Mammary epithelial cell (primary cell): ENCODE data around the gene CRYBG2.

Experiments
- EZH2 ChIP-seq: IDR thresholded peaks from 2 replicates; pipeline ENCODE4 v1.6.1; 2012; ENCODE audit warnings: low read length, inconsistent platforms, borderline replicate concordance
- TF ChIP-seq, protein P1 (sequence below), 2 donors: IDR thresholded peaks in 1 of 2; conservative IDR thresholded peaks in 1 of 2; 2 replicates each; pipeline ENCODE4 v1.5.1; 2011 to 2012; ENCODE audit warnings: inconsistent platforms in 2 of 2, low read length in 2 of 2, mild to moderate bottlenecking in 2 of 2, control low read depth in 1 of 2, low read depth in 1 of 2; ENCODE audit not compliant: insufficient read depth in 1 of 2; ENCODE audit errors: extremely low read depth in 1 of 2

DNA sequence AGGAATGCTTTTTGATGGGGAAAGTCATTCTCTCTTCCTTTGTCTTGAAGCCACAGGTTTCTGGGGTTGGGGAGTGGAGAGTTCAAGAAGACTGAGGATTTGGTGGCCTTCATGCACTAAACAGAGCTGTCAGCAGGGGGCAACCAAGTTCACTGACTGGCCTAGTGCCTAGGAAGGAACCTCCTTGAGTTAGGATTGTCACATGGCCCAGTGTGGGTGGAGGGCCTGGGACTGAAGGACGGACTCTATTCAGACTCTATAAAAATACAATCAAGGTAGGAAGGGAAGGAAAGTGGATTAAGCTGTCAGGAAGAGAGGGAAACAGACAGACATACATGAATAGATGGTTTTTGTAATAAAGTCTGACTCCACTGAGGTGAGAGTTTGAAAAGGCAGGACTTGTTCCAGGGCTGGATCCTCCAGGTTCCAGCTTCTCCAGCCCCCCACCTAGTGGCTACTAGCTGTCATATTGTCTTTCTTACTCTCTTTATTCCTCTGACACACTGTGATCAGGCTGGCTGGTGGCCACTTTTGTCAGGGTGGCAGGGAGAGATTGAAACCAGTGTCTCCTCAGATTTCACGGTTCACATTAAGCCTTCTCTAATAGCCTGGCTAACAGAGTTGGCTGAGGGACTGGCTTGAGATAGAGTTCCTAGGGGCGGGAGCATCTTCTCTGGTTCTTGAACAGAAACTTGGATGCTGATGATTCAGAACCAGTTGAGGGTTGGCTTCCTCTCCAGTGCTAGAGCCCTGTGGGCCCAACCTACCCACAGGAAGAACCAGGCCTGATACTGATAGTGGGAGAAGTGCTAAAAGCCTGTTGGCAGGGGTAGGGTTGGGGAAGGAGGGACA lies 78.1 kb downstream of the CRYBG2 start:
- TF ChIP-seq, protein P1, sequence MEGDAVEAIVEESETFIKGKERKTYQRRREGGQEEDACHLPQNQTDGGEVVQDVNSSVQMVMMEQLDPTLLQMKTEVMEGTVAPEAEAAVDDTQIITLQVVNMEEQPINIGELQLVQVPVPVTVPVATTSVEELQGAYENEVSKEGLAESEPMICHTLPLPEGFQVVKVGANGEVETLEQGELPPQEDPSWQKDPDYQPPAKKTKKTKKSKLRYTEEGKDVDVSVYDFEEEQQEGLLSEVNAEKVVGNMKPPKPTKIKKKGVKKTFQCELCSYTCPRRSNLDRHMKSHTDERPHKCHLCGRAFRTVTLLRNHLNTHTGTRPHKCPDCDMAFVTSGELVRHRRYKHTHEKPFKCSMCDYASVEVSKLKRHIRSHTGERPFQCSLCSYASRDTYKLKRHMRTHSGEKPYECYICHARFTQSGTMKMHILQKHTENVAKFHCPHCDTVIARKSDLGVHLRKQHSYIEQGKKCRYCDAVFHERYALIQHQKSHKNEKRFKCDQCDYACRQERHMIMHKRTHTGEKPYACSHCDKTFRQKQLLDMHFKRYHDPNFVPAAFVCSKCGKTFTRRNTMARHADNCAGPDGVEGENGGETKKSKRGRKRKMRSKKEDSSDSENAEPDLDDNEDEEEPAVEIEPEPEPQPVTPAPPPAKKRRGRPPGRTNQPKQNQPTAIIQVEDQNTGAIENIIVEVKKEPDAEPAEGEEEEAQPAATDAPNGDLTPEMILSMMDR (conservative IDR thresholded peaks at IDR 0.05 in 1 of 2, IDR thresholded peaks at IDR 0.05 in 1 of 2; ENCODE audit: extremely low read depth in 1 of 2, insufficient read depth in 1 of 2, low read depth in 1 of 2, low read length in 2 of 2): peak; percentile 51 to 80
- no peak for TF ChIP-seq EZH2
